D341Med (cell line): ENCODE results near the gene SH3PXD2A.

Experiments used
- DNase-seq: peaks from one replicate; pipeline ENCODE4 v3.0.0; 2012; ENCODE audit warnings: low spot score

Gene SH3PXD2A

DNA sequence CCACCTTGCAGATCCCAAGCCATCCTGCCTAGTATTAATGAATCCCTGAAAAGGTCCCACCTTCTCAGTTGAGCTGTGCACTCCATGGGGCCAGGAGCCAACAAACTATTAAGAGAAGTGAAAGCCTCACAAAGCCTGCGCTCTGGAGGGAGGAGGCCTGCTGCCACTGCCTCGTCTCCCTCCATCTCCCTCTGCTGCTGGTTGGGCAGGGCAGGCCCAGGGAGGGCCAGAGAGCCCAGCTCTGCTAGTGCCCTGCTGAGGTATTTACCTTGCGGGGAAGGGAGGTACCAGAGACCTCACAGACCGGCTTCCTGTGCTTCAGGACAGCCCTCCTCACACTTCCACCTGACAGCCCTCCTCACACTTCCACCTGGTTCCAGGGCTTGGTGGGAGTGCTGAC lies 171.5 kb downstream of the SH3PXD2A start:
- DNase-seq, result no peak

- DNase-seq, result no peak
Measured at GRCh38 chr10:103682631-103683030, 172.7 kb downstream of the SH3PXD2A start.

DNA sequence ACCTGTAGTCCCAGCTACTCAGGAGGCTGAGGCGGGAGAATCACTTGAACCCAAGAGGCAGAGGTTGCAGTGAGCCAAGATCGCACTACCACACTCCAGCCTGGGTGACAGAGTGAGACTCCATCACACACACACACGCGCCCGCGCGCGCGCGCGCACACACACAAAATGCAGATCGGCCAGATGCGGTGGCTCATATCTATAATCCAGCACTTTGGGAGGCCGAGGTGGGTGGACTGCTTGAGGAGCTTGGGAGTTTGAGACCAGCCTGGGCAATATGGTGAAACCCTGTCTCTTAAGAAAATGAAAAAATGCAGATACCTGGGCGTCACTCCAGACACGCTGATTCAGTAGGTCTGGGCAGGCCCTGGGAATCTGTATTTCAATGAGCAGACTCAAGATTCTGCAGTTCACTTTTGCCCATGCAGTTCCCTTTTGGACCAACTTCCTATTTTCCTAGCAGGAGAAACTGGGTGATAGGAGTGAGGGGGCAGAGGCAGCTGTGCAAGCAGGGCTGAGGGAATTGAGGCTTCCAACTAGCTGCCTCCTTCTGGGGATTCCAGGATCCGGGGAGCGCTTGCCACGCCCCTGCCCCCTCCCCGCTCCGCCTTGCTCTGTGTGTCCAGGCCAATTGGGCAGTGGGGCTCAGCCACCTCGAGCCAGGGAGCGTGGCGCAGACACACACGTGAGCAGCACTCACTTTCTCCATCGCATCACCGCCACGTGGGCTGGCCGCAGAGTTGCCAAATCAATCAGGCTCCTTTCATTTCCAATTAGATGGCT lies 173.6 kb downstream of the SH3PXD2A start:
- no peak for DNase-seq

DNA sequence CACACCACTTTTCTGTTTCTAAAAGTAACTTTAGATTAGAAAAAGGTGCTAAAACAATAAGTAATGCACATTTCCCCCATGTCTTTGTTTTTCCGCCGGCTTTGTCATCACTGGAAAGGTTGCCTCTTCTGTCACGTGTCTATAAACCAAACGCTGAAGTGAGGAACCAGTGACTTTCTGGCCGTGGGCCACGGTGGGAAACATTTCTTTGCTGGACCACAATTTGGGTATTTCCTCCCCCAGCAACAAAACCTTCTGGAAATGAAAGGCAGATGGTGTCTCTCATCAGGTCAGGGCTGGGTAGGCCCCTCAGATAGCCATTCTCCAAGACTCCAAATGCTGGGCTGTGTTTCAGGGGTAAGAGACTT lies 174.5 kb downstream of the SH3PXD2A start:
- no peak for DNase-seq

DNA sequence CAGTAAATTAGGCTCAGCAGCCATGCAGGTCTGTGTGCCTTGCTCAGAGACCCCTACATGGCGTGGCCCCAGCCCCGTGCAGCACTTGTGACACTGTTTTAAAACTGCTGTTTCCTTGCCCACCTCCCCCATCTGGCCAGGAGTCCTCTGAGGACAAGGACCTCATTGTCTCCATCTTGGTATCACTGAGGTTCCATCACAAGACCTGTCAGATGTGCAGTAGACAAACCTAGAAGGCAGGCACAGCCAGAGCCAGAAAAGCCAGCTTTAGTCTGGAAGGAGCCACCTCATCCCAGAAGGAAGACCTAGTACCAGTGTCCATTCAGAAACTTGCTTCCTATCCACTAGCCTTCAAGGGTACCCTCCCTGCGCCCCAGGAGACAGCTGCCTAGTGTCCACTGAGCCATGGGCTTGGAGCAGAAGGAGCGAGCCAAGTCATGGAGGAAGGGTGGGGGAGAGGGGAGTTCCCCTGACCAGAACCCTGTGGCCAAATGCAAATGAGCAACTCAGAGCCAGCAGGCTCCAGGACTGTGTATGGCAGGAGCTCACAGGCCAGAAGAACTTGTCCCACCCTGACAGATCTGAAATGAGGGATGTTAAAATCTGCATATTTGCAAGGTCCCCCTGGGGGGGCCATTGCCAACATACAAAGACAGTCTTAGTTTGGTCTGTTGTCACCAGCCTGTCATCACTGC lies 176.1 kb downstream of the SH3PXD2A start:
- DNase-seq, result no peak

- no peak for DNase-seq
Measured at GRCh38 chr10:103678178-103678526, 177.2 kb downstream of the SH3PXD2A start.

DNA sequence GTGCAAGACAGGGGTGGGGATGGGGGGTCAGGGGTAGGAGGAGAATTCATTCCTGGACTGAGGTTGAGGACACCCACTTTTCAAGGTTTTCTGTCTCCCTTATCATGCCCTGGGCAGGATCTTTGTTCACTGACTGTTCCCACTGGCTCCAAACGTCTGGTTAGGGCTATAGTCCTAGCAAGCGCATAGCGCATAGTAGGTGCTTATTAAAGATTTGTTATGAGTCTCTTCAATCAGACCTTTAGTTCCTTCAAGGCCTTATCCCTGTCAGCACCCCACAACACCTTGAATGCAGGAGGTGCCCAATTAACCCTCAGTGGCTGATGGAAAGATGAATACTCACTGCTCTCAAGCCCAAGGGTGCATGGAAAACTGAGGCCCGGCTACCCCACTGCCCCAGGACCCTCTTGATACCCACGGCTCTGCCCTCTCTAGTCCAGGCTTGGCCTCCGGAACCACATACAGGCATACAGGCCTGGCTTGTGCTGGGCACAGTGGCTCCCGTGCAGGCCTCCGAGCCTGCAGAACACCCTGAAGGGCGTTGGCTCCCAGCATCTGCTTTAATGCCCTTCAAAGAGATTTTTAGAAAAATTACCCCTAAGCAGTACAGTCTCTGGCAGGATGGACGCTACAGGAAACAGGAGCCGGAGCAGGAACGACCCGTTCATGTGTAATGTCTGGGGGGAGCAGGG lies 177.7 kb downstream of the SH3PXD2A start:
- no peak for DNase-seq

- DNase-seq, result no peak
Measured at GRCh38 chr10:103676851-103677417, 178.4 kb downstream of the SH3PXD2A start.

GRCh38 chr10:103676058-103676785 lies 179.2 kb downstream of the SH3PXD2A start:
- no peak for DNase-seq

DNA sequence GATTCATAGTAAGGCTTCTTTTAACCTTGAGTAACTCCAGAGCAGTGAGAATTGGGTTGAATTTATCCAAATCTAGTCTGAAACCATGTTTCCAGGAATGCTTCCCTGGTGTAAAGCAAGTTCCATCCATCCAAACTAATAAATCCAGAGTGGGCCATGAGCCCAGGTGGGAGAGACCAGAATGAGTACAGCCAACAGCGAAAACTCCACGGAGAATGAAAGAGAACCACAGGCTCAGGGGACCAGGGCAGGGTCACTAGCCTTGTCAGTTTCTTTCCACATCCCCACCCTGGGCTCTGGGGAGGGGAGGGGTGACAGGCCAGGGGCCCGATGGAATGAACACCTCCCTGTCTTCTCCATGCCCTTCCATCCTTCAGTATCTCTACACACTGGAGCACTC lies 181.8 kb downstream of the SH3PXD2A start:
- DNase-seq, result no peak

- no peak for DNase-seq
Measured at GRCh38 chr10:103672345-103672744, 183.0 kb downstream of the SH3PXD2A start.

GRCh38 chr10:103671126-103671895 lies 184.1 kb downstream of the SH3PXD2A start:
- DNase-seq, result no peak

GRCh38 chr10:103669944-103670343 lies 185.4 kb downstream of the SH3PXD2A start:
- no peak for DNase-seq

- DNase-seq, result no peak
Measured at GRCh38 chr10:103669243-103669929, 186.0 kb downstream of the SH3PXD2A start.

- DNase-seq, result no peak
Measured at GRCh38 chr10:103668351-103669242, 186.8 kb downstream of the SH3PXD2A start.

DNA sequence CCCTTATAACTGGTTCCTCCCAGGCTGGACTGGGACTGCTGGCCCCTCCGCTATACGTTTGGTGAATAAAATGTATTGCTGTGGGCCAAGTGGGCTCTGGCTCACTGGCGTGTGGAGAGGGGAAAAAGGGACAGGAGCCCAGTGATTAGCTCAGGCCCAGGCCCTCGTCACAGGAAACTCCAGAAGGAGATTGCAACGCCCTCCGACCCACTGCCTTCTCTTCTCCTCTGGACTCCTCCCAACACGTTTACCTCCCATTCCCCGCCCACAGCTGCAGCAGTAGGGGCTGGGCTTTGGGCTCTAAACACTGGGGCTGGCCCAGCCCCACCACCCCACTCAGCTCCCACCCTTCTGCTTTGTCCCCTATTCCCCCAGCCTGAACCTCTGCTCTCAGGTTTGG lies 188.0 kb downstream of the SH3PXD2A start:
- DNase-seq, result no peak

GRCh38 chr10:103666762-103667150 lies 188.6 kb downstream of the SH3PXD2A start:
- no peak for DNase-seq

GRCh38 chr10:103666087-103666761 lies 189.2 kb downstream of the SH3PXD2A start:
- DNase-seq, result no peak
